HFFc6 (cell line): ENCODE measurements around the gene GAA. TPM values are rescaled to one million over a fixed set of nuclear protein-coding genes. Genes with fewer than 3 reads are reported as not detected.
A peak's percentile ranks its signal among the peaks of the same experiment; 100 is the strongest.

Source experiments
- DNase-seq: peaks from one replicate; pipeline ENCODE4 v3.0.0-alpha.2; 2018
- H3K27ac Mint-ChIP-seq: 2 replicates; pipeline ENCODE4 v1.8.0; 2020; ENCODE audit warnings: mild to moderate bottlenecking, mixed read lengths
- H3K27me3 Mint-ChIP-seq: 2 replicates; pipeline ENCODE4 v1.8.0; 2021; ENCODE audit warnings: mild to moderate bottlenecking, moderate library complexity, mixed read lengths; ENCODE audit not compliant: insufficient read depth
- H3K36me3 Mint-ChIP-seq: 2 replicates; pipeline ENCODE4 v1.8.0; 2021; ENCODE audit warnings: low read depth, mixed read lengths
- H3K4me1 Mint-ChIP-seq: 2 replicates; pipeline ENCODE4 v1.8.0; 2020; ENCODE audit warnings: low read depth, mixed read lengths
- H3K4me3 Mint-ChIP-seq: 2 replicates; pipeline ENCODE4 v1.8.0; 2020; ENCODE audit warnings: mild to moderate bottlenecking, moderate library complexity, mixed read lengths
- H3K9me3 Mint-ChIP-seq: 2 replicates; pipeline ENCODE4 v1.8.0; 2020; ENCODE audit warnings: mild to moderate bottlenecking, mixed read lengths
- total RNA-seq, 6 experiments: library from RNA; stranded (reverse); fragmentation: NEBNext Ultra II Directional; extraction: Animal tissue kit (Norgen Biotek cat#: 25700); gene quantifications; 2 replicates in 1 of 6; 3 replicates in 5 of 6; pipeline ENCODE4 v1.2.3, GENCODE V29; 2021
- TF ChIP-seq, protein P1 (sequence below): fragments of 200-600 bp; sonication (generic); IDR thresholded peaks from 2 replicates; pipeline ENCODE4 v1.5.0; 2021; ENCODE audit warnings: antibody characterized with exemption, mild to moderate bottlenecking

The GAA gene
- total RNA-seq, 6 experiments from 2014 or later = 17.4 to 34.1 (median 18.6) TPM

DNA sequence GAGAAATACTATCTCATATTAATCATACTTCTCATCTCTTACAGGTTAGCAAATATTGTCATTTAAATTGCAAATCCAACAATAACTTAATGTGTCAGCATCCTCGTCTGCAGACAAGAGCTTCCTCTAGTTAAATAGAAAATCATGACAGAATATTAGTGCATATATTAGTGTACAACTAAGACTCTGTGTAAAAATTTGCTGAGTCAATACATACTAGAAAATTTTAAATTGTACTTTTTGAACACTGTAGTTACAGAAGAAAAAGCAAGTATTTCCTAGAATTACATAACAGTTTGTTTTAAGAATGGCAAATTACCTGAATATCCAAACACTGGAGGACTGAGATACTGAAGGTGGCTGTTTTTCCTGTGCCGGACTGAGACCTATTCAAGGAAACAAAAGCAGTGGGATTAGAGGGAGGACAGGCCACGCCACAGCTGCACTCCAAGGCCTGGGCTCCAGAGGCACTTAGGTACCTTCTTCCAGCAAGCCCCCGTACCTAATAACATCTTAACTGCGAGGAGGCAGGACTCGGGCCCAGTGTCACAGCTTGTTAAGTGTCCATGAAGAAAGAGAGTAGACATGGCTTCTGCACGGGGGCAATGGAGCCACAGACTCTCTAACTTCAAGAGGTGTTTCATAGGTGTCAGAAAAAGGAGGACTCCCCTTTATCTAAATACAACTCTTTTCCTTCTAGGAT lies 40.2 kb downstream of the GAA start:
- Mint-ChIP-seq H3K27ac (no peak overlapping the region), H3K4me3 (no peak overlapping the region), H3K27me3 (no peaks in the 10 kb centered on the region), H3K4me1 (peaks cover 21% of the 10 kb centered on the region), H3K9me3 (no peaks in the 10 kb centered on the region), H3K36me3 (peaks cover 30% of the 10 kb centered on the region)
- no peak for DNase-seq
- TF ChIP-seq, protein P1, sequence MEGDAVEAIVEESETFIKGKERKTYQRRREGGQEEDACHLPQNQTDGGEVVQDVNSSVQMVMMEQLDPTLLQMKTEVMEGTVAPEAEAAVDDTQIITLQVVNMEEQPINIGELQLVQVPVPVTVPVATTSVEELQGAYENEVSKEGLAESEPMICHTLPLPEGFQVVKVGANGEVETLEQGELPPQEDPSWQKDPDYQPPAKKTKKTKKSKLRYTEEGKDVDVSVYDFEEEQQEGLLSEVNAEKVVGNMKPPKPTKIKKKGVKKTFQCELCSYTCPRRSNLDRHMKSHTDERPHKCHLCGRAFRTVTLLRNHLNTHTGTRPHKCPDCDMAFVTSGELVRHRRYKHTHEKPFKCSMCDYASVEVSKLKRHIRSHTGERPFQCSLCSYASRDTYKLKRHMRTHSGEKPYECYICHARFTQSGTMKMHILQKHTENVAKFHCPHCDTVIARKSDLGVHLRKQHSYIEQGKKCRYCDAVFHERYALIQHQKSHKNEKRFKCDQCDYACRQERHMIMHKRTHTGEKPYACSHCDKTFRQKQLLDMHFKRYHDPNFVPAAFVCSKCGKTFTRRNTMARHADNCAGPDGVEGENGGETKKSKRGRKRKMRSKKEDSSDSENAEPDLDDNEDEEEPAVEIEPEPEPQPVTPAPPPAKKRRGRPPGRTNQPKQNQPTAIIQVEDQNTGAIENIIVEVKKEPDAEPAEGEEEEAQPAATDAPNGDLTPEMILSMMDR = no peak

DNA sequence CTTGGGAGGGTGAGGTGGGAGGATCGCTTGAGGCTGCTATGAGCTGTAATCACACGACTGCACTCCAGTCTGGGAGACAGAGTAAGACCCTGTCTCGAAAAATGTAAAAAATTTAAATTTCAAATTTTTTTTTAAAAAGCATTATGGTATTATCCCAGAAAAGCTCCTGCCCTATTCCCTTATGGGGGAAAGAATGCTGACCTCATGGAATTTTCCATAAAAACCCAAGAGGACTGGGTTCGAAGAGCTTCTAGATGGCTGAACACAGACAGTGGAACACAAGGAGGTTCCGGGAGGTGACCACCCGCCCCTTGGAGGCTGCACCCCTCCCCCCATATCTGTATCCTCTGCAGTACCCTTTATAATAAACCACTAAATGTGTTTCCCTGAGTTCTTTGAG lies 41.5 kb downstream of the GAA start:
- no peaks in the 10 kb centered on the region for H3K9me3 Mint-ChIP-seq
- H3K27me3 Mint-ChIP-seq = peaks cover 2% of the 10 kb centered on the region; the same call in 1 of the 2 replicates
- DNase-seq = no peak
- H3K36me3 Mint-ChIP-seq = peaks cover 19% of the 10 kb centered on the region
- no peak overlapping the region for H3K27ac Mint-ChIP-seq
- H3K4me3 Mint-ChIP-seq = no peak overlapping the region
- TF ChIP-seq, protein P1 = no peak
- H3K4me1 Mint-ChIP-seq = peaks cover 22% of the 10 kb centered on the region

DNA sequence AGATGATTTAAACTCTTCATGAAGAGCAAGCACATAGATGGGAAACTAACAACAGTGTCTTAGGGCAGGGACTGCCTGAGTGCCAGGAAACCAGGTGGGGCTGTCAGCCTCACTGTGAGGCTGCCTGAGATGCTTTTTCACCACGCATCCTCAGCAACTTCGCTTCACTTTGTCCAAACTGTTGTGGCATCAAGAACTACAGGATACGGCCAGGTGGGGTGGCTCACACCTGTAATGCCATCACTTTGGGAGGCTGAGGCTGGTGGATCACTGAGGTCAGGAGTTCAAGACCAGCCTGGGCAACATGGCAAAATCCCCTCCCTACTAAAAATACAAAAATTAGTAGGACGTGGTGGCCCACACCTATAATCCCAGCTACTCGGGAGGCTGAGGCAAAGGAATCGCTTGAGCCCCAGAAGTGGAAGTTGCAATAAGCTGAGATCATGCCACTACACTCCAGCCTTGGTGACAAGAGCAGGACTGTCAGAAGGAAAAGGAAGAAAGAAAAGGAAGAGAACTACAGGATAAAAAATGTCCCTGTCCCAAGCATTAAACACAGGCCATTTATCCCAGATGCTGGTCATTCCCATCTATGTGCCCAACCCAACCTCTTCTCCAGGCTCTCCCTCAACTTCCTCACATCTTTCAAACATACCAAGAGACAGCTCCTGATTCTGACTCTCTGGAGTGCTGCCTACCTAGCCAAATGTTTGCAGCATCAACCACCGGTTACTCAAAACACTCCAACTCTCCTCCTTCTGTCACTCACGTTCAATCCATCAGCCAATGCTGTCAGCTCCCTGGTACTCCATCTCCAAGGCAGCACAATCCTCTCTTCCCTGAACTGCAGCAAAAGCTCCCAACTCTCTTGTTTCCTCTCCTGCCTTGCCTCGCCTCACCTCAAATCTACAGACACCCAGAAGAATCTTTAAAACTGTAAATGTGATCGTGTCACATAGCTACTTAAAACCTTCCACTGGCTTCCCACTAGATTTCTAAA lies 44.0 kb downstream of the GAA start:
- TF ChIP-seq, protein P1 = no peak
- peaks cover 26% of the 10 kb centered on the region for H3K4me1 Mint-ChIP-seq
- DNase-seq = no peak
- H3K27me3 Mint-ChIP-seq = peaks cover 2% of the 10 kb centered on the region; the same call in 1 of the 2 replicates
- no peaks in the 10 kb centered on the region; the same call in 1 of the 2 replicates for H3K36me3 Mint-ChIP-seq
- H3K4me3 Mint-ChIP-seq = peak overlapping the region; percentile 91
- peak overlapping the region; percentile 53 for H3K27ac Mint-ChIP-seq
- H3K9me3 Mint-ChIP-seq = no peaks in the 10 kb centered on the region

DNA sequence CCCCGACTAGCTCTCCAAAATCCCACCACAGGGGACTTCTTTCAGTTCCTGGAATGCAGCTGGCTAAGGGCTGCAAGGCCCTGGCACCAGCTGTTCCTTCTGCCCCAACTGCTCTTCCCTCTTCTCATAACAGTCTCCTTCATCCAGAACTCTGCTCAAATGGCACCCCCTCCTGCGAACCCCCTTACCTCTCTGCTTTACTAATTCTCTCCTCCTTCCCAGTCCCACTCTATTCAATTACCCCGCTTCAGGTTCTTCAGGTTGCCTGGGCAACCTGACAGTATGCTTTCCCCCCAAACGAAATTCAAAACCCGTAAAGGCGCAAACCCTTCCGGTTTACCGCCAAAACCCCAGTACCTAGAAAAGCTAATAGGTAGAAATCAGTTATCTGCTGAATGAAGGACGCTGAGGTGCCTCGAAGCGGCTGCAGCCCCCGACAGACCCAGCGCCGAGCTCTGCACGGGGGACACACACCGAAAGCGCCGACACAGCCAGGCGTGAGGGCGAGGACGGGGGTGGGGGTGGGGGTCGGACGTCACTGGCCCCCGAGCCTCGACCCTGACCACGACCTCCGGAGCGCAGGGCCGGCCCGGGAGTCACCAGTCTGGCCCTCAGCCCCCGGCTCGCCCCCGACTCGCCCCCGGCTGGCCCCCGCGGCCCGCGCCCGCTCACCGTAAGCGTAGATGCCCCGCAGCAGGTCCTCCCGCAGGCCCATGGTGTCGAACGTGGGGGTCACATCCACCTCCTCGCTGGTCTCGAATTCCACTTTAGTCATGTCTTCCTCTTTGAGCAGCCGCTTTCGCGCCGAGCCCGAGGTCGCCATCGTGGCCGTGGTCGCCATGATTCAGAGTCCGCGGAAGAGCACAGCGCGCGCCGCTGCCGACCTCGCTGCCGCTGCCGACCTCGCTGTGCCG lies 45.0 kb downstream of the GAA start:
- Mint-ChIP-seq H3K36me3 (no peaks in the 10 kb centered on the region; the same call in 1 of the 2 replicates), H3K4me3 (peak overlapping the region; percentile 91), H3K9me3 (no peaks in the 10 kb centered on the region), H3K4me1 (peaks cover 34% of the 10 kb centered on the region), H3K27ac (peak overlapping the region; percentile 96), H3K27me3 (peaks cover 2% of the 10 kb centered on the region; the same call in 1 of the 2 replicates)
- DNase-seq = no peak
- TF ChIP-seq, protein P1 = no peak
